HT-29 (cell line): Measurements from ENCODE around the gene XXYLT1. TPM values are rescaled to one million over a fixed set of nuclear protein-coding genes. Genes with fewer than 3 reads are reported as not detected.
"Not testable (repeated sequence)": the region's sequence is repeated elsewhere in the genome, so short reads cannot be mapped to it uniquely, and the experiment has no call there.

ENCODE experiments used
- DNase-seq: peaks from one replicate; pipeline ENCODE4 v3.0.0-alpha.2; 2015; ENCODE audit warnings: low spot score
- total RNA-seq: library from RNA; depleted of rRNA; stranded (reverse); fragments of >200 nt; shearing (Covaris generic); gene quantifications from 2 replicates; pipeline ENCODE4 v1.2.3, GENCODE V29; 2014

Gene XXYLT1
- total RNA-seq, 1 experiment from 2014 or later: 23.8 TPM

DNA sequence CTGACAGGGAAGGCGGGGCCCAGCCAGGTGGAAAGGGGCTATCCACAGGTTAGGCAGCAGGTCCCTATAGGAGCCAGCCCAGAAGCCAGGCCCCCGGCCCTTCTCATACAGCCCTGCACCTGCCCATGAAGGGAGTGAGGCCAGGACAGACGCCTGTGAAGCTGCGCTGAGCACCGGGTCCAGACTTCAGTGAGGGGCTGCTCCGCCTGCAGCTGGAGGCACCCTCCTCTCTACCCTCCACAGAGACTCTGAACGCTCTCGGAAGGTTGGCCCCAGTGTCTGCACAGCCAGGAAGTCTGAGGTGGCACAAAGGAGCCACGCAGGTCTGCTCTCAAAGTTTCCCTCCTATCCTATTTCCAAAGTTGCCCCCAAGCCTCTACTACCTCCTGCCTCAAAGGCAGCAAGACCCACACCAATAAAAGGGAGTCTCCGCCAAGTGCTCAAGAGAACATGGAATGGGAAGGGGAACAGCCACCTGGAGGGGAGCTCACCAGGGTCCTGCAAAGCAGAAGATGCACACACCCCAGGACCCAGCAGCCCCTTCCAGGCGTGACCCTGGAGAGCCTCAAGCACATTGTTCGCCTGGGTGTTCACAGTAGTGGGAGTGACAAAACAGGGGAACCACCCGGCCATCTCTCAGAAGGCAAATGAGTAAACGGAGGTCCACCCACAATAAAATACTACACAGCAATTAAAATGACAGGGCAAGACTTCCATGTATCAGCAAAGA lies 19.5 kb downstream of the XXYLT1 start:
- no peak for DNase-seq

DNA sequence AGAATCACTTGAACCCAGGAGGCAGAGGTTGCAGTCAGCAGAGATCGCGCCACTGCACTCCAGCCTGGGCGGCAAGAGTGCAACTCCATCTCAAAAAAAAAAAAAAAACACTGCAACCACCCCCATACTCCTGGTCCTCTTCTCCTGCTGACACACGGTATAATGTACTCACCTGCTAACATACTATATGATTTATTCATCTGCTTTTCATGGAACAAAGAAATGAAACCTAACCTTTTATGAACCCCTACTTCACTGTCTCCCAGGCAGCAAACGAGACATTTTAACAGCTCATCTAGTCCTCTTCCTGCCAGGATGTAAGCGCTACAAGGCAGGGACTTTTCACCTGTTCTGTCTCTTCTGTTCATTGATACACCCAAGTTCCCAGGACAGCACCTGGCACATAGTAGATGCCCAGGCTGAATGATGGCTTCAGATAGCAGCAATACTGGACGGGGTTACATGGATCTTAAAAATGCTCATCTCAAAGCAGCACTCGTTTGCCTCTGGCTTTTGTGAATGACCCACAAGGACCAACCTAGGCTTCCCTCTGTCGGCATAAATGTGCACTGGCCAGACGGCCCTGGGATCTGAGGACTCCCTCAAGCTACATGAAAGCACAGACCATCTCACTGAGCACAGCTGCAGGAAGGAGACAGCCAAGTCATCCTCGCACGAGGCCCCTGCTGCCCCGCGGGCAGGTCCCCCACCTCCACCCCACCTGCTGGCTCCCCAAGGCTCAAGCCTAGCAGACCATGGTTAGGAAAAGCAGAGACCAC lies 20.3 kb downstream of the XXYLT1 start:
- DNase-seq: no peak

DNA sequence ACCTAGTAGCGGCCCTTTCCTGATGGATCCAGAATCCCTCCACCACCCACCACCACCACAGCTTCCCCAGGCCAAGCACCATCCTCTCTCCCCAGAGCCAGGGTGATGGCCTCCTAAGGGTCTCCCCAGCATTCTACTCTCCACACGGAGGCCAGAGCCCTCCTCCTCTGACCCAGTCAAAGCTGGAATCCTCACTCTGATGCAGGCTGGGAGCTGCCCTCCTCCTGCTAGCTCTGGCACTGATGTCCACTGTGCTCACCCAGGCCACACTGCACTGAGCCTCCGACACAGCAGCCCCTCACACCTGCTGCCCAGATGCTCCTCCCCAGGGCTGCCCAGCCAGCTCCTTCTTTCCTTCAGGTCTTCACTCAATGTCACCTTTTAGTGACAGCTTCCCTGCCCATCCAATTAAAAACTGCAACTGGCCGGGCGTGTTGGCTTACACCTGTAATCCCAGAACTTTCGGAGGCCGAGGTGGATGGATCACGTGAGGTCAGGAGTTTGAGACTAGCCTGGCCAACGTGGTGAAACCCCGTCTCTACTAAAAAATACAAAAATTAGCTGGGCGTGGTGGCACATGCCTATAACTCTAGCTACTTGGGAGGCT lies 21.0 kb downstream of the XXYLT1 start:
- no peak for DNase-seq

DNA sequence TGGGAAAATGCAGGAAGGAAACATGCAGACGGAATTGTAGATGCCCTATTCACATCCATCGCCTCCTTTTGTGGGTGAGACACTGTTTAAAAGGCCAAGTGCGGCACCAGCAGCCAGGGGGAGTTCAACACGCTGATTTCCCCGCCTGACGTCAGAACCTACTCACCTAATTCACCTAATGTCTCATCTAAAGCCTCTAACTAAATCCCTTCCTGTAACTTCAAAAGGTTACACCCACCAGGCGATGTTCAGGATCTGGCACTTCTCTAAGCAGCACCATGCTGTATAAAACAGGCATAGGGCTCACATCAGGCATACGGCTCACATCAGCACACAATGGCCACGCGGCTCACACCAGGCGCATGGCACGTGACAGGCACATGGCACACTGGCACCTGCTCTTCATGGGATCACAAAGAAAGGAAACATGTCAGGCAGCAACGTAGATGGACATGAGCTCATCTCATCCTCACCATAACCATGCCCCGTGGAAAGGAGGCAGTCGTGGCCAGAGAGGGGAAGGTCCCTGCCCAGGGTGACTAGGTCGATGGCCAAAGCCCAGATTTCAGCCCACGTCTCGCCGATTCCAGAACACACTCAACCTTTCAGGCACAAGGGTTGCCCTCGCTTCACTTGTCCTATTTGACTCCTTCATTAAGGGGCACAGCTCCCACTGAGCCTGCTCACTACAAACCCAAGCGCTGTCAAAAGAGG lies 21.7 kb downstream of the XXYLT1 start:
- DNase-seq: no peak

DNA sequence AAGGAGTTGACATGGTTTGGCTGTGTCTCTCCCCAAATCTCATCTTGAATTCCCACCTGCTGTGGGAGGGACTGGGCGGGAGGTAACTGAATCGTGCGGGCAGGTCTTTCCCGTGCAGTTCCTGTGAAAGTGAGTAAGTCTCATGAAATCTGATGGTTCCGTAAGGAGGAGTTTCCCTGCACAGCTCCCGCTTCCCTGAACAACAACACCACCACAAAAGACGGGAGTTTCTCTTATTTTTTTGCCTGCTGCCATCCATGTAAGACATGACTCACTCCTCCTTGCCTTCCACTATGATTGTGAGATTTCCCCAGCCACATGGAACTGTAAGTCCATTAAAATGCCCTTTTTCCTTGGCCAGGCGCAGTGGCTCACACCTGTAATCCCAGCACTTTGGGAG lies 22.7 kb downstream of the XXYLT1 start:
- no peak for DNase-seq

DNA sequence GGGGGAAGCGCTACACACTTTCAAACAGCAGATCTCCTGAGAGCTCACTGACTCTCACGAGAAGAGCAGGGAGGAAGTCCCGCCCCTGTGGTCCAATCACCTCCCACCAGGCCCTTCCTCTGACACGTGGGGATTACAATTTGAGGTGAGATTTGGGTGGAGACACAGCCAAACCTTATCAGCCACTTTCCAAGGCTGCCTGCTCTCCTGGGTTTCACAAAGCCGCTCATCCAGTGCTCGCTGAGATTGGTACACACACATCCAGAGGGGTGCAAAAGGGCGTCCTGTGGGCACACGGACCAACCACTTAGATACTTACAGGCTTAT lies 23.1 kb downstream of the XXYLT1 start:
- DNase-seq: no peak

DNA sequence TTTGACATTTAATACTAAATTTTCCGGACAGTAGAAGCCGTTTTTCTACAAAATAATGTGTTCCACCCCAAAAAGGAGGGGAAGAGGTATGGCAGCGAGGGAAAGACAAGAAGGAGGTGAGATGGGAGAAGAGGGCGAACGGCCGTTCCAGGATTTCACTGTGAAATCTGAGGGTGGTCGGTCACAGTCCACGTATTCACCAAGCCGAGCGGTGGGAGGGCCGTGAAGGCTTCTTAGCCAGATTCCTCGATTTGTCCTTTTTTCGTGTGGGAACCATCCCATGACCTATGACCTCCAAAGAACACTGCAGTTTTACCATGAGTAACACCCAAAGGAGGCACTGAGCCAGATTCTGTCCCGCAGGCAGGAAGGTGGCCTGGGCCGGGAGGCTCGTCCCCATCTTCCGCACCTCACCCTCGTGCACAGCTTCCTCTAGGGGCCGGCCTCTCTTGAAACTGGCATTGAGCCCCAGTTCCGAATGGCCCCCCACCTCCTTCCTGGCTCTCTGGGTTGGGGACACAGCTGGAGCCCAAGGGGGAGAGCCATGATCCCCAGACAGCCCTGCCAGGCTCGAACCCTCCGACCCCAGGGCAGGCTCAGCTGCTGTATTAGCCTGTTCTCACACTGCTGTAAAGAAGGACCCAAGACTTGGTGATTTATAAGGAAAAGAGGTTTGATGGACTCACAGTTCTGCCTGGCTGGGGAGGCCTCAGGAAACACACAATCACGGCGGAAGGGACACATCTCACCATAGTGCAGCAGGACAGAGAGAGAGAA lies 23.7 kb downstream of the XXYLT1 start:
- no peak for DNase-seq

DNA sequence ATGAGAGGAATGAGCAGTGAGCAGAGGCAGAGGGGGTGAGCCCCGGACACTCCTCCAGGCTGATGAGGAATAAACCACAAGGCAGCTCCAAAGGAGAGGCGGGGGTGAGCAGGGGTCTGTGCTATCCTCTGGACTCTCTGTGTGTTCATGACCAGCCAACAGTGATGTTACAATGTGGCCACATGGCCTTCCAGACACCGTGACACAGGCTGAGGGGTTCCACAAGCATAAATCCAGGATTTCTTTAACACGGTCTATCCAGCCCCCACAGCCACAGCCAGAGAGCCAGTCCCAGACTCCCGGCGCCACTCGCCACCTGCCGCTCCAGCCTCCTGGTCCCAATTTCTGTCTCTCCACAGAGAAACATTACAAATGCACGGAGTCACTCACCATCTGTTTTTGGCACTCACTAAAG lies 24.4 kb downstream of the XXYLT1 start:
- no peak for DNase-seq

DNA sequence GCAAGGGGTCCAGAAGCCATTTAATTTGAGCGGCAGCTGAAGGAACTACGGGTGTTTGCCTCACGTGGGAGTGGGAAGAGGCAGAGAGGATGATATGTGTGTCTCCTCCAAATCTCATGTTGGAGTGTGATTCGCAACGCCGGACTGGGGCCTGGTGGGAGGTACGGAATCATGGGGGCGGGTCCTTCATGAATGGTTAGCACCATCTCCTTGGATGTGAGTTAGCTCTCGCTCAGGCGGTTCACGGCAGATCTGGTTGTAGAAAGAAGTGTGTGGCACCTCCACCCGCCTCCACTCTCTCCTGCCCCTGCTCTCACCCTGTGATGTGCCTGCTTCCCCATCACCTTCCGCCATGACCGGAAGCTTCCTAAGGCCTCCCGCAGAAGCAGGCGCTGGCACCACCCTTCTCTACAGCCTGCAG lies 25.4 kb downstream of the XXYLT1 start:
- no peak for DNase-seq

DNA sequence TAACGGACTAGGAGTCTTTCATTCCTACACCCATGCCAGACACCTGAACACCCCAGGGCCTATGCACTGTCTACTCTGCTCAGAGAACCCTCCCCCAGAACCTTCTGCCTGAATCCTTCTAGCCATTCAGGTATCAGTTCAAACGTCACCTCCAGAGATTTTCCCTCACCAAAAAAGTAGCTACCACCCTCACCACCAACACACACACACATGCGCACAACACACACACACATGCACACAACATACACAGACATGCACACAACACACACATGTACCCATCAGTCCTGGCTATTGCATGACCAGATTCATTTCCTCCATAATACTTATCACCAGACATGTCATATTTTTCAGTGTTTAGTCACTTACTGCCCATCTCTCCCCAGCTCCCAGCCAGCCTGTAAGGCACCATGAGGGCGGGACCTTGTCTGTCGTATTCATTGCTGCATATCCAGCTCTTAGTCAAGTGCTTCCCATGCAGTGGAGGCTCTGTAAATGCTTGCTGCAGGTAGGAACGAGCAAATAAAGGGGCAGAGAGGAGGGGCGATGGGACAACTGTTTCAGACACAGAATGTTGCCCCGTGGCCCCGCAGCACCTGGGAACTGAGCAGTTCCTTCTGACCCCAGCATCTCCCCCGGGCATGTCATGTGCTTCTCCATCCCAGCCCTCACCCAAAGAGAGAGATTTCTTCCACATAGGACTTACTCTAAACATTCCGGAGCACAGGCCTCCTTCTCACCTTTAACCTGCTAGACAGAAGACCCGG lies 29.2 kb downstream of the XXYLT1 start:
- DNase-seq: no peak

DNA sequence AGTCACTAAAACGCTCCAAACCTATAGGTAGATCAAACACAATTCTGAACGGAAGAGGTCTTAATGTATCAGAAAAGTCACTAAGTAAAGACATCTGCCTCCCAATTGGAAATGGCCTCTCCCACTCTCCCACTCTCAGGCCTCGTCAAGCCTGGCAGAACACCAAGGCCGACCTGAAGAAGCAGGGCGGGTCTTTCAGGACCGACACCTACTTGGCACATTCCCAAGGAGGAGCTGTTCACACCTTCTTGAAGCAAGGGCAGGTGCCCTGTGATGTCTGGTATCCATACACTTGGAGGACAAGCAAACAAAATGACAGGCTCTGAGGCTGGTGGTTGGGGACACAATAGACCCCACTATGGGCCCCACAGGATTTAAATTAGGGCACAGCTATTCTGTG lies 30.0 kb downstream of the XXYLT1 start:
- peak; percentile 51 for DNase-seq

DNA sequence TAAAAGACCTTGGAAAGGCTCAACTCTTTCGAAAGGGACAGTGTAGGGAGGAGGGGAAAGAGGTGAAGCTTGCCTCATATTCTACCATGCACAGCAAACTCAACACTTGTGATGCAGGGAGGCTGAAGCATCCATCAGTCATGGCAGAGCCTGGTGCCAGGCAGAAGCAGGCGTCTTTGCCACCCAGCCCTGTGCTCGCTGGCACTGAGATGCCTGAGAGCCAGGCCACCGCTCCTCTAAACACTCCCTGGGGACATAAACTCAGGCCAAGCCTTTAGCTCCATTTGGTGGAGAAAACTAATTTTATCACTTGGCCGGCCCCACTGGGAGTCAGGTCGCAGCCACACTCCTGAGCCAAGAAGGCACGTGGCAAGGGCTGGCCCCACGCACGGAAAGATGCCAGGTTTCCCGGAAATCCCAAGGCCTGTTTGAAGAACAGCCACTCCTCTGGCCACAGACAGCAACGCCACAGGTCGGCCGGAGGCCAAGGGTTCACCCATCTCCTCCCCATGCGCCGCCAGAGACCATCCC lies 30.7 kb downstream of the XXYLT1 start:
- no peak for DNase-seq

DNA sequence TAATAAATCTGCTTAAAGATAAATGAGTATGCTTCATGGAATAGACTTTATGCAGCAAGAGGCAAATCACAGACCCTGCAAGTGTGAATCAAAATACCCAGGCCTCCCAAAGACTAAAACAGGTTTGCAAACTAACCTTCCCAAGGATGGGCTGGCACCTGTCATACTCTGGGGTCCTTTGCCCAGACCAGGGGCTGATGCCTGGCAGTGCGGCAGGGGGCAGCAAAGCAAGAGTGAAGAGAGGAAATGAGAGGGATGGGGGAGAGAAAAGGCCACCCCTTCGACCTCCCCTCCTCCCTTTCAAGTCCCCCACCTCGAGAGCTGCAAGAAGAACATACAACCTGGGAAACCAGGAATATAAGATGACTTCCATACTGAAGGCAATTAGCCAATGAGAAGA lies 31.8 kb downstream of the XXYLT1 start:
- no peak for DNase-seq

DNA sequence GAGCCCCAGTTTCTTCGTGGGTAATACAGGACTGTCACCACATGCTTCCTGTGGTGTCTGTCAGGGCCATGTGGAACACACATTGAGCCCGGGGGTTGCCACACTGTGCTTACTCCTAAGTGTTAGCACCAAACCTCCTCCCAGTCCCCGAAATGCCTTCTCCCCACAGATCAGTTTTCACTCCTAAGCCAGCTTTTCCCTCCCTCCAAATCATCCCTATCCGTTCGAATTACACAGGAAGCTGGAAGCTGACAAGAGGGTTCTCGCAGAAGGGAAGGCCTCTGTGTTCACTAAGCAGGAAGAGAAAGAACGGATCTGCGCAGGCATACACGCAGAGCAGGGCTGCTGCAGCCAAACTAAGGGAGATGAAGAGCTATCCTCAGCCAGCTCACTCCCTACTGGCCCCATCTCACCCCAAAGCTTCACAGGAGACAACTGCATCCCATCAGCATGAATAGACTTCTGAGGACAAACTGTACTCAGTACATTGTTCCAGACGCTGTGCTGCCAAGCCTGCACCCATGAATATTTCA lies 32.3 kb downstream of the XXYLT1 start:
- DNase-seq: no peak

DNA sequence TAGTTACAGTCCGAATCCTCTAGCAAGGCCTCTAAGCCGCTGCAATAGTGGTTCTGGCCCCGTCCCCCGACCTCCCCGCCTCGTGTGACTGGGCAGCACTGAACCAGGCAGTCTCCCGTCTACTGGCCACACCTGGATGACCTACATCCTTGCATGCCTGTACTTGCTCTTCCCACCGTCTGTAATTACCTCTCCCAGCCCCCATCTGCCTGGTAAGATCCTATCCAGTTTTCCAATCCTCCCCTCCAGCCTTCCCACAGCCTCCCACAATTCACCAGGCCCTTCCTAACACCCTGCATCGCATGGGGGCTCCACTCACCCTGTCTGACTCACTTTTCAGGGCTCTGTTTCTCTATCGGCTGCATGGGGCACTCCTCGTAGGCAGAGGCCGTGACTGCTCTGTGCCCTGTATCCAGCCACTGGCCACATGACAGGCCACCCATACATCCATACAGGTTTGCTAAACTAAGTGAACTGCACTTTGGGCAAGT lies 32.8 kb downstream of the XXYLT1 start:
- DNase-seq: no peak

DNA sequence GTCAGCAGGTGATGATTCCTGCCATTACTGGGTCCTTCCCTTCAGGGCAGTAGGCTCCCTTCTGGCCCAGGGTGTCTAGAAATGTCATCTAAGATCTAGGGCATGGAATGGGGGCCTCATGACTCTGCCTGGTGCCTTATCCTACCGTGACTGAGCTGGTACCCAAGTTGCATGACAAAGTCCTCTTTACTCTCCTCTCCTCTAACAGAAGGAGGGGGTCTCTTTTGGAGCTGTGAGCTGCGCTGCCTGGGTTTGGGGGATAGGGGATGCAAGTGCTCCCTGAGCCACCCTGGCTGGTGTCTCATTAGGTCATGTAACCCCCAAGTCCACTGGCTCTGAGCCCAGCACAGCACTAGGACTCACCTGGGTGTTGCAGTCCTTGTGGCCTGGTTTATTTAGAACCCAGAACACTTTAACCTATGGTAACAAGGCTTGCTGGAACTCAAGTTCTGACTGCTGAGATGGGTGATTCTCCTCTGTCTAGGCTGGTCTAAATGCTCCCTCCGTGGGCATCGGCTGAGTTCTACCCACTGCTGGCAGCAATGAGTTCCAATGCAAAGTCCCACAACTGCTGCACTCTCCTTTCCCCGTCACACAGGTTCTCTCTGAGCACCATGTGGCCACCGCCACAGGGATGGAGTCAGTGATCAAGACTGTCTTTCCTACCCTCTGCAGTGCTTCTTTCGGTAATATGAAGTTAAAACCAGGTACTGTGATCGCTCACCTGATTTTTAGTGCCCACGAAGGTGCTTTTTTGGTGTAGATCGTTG lies 34.0 kb downstream of the XXYLT1 start:
- DNase-seq: no peak

DNA sequence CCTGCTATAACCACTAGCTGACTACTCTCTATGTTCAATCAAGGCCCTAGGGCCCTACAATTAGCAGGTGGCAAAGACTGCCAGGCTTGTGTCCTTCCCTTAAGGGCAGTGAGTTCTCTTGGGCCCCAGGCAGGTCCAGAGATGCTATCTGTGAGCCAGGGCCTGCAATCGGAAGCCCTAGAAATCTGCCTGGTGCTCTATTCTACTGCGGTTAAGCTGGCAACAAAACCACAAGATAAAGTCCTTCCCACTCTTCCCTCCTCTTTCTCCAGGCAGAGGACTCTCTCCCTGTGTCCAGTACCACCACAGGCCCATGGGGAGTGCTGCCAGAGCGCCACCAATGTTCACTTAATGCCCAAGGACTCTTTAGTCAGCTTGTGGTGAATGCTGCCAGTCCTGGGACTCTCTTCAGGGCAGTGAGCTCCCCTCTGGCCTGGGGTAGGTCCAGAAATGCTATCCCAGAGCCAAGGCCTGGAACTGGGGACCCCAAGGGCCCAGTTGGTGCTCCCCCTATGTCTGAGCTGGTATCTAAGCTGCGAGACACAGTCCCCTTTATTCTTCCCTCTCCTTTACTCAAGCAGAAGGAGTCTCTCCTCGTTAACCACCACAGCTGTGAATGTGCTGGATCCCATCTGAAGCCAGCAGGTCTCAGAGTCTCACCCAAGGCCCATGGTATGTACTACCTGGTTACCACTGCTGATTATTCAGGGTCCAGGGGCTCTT lies 34.7 kb downstream of the XXYLT1 start:
- no peak for DNase-seq

DNA sequence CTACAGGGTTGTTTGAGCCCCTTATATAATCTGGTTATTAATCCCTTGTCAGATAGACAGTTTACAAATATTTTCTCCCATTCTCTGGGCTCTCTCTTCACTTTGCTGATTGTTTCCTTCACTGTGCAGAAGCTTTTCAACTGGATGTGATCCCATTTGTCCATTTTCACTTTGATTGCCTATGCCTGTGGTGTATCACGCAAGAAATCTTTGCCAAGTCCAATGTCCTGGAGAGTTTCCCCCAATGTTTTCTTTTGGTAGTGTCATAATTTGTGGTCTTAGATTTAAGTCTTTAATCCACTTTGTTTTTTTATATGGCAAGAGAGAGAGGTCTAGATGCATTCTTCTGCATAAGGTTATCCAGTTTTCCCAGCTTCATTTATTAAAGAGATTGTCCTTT lies 40.7 kb downstream of the XXYLT1 start:
- DNase-seq: no peak

DNA sequence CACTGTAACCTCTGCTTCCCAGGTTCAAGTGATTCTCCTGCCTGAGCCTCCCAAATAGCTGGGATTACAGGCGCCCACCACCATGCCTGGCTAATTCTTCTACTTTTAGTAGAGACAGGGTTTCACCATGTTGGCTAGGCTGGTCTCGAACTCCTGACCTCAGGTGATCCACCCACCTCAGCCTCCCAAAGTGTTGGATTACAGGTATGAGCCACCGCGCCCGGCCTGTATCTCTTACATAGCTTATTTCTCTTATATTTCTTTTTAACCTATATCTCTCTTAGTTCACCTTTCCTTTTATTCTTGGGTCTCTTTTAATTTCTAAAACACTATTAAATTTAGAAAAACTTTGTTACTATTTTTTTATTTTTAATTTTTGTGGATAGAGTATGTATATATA lies 42.1 kb downstream of the XXYLT1 start:
- not testable (repeated sequence) for DNase-seq
